C1 segment of cervical spinal cord (tissue), 14 donors: ENCODE measurements around the gene SEC62.
"Not testable (repeated sequence)": the region's sequence is repeated elsewhere in the genome, so short reads cannot be mapped to it uniquely, and the experiment has no call there.

Experiments
- DNase-seq, 14 donors: peaks; one replicate each; lab custom pipeline; 2025; lab: John Stamatoyannopoulos, UW

SEC62 gene

DNA sequence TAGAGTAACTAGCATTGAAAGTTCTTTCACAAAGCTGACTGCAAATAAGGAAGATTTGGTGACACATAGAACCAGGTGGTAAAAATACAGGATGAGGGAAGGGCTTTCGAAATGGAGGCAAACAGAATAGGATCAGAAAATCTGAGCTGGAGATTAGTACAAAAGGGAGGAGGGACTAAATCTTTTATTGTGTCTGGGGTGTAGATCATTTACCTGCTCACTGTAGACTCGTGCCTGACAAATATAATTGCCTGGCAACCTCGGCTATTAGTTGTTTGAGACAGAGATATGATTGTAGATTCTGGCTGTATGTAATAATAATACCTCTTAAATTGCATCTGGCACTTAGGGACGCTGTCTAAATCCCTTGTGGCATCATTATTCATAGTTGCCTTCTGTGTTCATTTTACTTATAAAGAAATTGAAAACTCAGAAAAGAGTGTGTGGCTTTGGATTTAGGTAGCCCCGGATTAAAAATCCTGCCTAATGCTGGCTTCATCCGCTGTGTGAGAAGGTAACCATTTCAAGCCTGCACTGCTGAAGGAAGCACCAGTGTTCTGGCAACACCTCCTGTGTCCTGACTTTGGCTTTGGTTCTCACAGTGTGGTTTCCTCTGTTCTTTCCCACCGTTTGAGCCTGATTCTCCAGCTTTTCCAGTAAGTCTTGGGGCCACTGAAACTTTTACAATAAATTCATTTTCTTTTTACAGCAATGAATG, 46.2 kb downstream of the SEC62 start:
- no peak for DNase-seq

DNA sequence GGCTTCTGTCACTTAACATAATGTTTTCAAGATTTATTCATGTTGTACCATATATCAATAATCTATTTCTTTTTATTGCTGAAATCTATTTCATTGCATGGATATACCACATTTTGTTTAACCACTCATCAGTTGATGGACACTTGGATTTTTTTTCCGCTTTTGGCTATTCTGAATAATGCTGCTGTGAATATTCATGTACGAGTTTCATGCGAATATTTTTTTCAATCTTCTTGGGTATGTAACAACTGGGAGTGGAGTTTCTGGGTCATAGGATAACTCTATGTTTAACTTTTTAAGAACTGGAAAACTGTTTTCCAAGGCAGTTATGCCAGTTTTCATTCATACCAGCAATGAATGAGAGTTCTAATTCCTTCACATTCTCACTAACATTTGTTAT, 49.5 kb downstream of the SEC62 start:
- DNase-seq, result no peak

DNA sequence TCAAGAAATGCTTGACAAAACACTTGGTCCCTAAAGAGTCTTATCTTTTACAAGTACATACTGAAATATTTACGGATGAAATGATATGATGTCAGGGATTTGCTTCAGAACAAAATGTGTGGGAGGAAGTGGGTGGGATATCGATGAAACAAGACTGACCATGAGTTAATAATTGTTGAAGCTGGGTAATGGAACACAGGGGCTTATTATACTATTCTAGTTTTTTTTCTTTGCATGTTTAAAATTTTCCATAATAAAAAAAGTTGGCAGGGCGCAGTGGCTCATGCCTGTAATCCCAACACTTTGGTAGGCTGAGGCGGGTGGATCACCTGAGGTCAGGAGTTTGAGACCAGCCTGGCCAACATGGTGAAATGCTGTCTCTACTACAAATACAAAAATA, 52.7 kb downstream of the SEC62 start:
- not testable (repeated sequence) for DNase-seq

DNA sequence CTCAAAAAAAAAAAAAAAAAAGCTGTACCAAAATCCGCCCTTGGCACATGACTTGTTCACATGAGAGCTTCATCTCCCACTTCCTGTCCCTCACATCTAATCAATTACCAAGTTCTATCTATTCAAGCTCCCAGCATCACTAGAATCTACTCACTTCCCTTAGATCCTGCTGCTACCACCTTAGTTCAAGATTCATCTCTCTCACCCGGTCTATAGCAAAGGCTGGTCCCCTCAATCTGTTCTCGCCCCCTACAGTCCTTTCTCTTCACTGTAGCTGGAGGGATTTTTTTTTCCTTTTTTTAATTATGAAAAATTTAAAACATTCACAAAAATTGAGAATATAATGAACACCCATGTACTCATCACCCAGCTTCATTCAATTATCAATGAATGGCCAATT, 54.5 kb downstream of the SEC62 start:
- DNase-seq, result no peak

DNA sequence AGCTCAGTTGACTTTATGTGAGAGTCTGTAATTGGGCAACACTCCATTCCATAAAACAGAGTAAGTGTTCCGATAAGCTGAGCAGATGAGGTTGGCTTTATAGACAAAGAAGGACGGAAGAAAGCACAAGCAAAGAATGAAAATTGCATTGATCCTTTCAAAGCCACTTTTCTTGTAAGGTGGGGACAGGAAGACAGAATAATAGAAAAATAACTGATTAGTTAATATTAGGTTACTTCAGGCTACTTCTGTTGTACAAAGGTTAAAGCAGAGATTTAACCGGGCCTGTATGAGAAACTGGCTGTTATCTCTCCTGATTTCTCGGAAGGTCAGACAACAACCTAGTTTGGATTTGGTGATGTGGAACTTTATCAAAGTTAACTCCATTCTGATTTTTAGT, 55.7 kb downstream of the SEC62 start:
- DNase-seq, result no peak

DNA sequence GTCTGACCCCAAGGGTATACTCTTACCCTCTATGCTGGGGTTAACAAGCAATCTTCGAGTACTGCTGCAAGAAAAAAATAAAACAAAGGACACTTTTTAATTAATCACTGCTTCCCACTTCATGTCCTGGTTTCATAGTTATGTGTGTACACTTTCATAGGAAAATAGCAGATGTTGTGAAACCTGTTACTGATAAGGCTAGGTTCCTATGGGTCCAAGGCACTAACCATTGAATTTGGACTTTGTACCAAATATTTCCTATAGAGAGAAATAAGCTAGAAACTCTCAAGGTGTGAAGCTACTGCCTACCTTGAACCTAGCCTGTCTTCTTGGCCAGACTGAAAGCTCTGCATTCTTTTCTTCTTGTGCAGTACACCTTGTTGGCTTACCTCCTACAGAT, 56.6 kb downstream of the SEC62 start:
- no peak for DNase-seq

DNA sequence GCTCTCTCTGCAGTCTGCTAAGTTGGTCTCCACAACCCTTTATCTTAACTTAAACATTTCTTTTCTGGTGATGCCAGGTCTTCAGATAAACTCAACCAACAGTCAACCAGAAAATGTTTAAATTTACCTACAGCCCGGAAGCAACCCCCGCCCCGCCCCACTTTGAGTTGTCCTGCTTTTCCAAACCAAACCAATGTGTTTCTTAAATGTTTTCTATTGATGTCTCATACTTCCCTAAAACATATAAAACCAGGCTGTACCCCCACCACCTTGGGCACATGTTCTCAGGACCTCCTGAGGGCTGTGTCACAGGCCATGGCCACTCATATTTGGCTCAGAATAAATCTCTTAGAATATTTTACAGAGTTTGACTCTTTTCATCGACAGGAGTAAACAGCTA, 58.0 kb downstream of the SEC62 start:
- DNase-seq, result no peak

DNA sequence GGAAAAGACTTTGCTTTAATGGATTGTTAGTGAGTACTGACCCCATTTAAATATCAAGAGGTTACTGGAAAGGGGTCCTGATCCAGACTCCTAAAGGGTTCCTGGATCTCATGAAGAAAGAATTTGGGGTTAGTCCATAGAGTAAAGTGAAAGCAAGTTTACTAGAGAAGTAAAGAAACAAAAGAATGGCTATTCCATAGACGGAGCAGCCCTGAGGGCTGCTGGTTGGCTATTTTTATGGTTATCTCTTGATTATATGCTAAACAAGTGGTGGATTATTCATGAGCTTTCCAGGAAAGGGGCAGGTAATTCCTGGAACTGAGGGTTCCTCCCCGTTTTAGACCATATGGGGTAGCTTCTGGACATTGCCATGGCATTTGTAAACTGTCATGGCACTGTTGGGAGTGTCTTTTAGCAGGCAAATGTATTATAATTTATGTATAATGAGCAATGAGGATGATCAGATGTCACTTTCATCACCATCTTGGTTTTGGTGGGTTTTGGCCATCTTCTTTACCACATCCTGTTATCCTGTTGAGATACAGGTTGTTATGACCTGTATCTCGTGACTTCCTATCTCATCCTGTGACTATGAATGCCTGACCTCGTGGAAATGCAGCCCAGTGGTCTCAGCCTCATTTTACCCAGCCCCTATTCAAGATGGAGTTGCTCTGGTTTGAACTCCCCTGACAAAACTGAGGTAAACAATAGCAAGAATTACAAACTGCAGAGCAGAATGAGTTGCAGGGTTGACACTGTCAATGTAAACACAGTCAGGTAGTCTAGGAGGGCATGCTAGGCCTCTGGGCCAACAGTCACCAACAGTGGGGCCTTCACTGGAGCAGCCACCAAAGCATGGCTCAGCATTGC, 60.9 kb downstream of the SEC62 start:
- no peak for DNase-seq

DNA sequence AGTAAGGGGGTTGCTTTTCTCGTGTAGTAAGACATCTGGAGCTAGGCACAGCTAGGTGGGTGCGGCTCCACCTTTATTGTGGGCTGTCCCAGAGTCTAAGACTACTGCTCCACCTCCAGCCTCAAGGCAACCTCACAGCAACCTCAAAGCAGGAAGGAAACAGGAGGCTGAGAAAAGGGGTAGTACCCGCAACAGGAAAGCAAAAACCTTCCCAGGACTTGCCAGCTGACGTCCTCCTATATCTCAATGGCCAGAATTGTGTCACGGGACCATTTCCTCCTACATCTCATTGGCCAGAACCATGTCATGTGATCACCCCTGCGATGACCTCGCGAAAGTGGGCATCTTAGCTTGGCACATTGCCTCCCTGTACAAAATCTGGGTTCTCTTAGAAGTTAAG, 66.9 kb downstream of the SEC62 start:
- DNase-seq, result no peak

DNA sequence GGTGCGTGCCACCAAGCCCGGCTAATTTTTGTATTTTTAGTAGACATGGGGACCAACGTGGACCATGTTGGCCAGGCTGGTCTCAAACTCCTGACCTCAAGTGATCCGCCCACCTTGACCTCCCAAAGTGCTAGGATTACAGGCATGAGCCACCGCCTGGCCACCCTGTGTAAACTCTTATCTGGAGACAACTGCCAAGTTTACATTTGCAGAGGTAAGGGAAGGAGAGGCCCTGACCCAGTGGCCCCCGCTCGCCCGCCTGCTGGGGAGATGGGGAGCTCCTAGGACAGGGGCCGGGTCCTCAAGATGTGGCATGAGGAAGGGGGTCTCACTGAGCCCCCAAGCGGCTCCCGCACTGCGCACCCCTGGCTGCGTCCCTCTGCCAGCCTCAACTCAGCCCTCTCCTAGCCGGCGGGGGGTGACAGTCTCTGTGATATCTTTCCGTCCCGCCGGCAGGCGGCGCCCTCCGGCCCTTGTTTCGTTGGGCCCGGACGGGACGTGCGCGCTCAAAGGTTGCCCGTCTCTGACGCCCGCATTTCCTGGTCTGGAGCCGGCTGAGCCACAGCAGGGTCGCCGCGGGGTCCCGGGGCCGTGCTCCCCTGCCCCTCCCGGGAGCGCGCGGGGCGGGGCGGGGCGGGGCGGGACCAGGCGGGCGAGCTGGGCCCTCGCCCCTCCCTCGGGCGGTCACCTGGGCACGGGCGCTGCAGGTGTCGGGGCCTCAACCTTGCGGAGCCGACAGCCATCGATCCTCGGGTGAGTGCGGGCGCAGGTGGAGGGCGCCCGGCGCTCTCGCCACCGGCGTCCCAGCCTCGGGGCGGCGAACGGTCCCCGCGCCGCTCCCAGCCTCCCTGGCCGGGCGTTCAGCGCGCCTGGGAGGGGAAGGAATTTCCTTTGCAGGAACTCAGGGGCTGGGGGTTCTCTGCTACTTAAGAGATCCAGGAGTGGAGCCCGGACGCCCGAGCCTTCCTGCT, 71.1 kb downstream of the SEC62 start, which contains the start of gene GPR160:
Gene GPR160, plus strand, starts transcription at position 533 of the 971 bp plus-strand sequence. CDS start 45,978 bp downstream, outside the sequence.
- peak in 11 of 14 donors; percentile 3 to 49 (median 17) for DNase-seq

DNA sequence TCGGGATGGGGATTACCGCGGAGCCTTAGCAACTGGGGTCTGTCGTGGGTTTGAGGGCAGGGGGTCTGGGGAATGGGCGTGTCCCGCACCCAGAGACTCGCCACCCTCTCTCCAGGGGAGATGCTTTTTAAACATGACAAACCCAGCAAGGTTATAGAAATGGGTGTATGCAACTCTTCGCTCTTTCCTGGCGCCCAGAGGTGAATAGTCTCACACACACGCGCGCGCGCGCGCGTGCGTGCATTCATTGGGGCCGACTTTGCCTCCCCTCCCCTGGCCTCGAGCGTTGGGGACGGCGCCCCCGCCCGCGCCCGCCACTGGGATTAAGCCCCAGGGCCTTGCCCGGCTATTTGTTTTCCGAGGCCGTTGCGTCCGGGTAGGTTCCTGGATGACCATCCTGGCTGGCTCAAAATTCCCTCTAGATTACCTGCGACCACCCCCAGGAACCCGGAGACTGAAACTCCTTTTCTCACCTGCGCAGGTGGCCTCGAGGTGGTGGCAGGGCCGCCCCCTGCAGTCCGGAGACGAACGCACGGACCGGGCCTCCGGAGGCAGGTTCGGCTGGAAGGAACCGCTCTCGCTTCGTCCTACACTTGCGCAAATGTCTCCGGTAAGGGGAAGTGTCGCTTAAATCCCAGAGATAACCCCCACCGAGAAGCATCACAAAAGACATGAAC, 72.0 kb downstream of the SEC62 start:
- peak in 1 of 14 donors; percentile 3 for DNase-seq

DNA sequence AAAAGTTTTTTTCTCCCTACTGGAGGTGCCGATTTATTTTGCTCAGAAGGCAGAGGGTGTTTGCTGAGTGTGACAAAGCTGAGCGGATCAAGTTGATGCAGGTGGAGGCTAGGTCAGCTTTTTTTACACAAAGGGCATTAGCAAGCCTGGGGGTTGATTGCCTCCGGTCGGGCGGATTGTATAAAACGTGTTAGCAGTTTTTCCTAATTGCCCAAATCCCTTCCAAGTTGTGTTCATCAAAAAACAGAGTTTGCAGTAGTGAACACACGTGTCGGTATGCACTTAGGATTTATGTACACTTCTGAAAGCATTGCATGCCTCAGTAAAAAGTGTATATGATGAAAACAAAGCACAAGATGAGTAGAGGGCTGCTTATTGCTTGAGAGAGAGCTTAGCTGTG, 73.8 kb downstream of the SEC62 start:
- no peak for DNase-seq

DNA sequence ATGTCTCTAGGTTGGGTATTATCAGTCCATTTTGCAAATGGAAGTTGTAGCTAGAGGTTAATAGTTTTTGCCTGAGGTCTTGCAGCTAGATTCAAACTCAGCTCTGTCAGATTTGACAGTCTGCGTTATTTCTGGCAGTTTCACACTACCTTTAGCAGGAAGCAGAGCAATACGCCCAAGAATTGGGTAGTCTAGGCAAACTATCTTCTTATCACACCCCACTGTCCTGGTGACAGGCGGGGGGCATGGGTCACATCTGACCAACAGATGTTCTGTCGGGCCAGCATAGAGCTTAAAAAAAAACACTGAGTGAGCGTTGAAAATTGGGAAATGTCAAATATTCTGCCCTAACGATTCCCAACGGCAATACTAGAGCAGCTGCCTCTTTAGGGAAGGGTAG, 76.9 kb downstream of the SEC62 start:
- no peak for DNase-seq

DNA sequence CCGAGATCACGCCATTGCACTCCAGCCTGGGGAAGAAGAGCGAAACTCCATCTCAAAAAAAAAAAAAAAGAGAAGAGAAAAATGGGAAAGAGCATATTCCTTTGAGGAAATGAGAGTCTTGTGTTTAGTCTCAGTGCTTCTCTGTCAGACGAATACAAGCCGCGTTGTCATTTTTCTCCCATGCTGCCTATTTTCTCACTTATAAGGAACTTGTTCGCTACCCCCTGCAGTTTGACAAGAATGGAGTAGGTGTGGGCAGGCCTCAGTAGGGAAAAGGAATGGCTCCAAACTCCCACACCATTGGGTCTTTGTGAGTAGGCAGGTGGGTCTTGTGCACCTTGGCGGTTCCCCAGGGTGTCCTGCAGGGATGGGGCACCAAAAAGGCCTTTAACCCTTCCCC, 77.7 kb downstream of the SEC62 start:
- DNase-seq, result no peak

DNA sequence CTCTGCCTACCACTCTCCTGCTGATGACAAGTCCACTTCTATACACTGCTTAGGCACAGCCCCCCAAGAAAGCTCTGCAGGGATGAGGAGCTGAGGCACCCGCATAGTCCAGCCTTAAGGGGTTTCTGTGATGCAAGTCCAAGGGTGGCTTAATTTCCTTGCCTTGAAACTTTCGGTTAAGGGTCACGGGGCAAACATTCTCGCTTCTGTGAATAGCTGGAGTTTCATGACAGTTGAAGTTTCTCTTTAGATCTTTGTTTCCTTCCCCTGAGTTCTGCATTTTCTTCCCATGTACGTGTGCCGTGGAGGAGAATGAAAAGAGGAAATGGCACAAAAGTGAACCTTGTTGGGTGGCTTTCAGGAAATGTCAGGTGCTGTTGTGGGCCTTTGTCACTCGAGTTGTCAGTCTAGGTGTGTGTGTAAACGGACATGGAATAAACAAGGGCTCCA, 78.2 kb downstream of the SEC62 start:
- peak in 4 of 14 donors; percentile 8 to 29 (median 18) for DNase-seq

DNA sequence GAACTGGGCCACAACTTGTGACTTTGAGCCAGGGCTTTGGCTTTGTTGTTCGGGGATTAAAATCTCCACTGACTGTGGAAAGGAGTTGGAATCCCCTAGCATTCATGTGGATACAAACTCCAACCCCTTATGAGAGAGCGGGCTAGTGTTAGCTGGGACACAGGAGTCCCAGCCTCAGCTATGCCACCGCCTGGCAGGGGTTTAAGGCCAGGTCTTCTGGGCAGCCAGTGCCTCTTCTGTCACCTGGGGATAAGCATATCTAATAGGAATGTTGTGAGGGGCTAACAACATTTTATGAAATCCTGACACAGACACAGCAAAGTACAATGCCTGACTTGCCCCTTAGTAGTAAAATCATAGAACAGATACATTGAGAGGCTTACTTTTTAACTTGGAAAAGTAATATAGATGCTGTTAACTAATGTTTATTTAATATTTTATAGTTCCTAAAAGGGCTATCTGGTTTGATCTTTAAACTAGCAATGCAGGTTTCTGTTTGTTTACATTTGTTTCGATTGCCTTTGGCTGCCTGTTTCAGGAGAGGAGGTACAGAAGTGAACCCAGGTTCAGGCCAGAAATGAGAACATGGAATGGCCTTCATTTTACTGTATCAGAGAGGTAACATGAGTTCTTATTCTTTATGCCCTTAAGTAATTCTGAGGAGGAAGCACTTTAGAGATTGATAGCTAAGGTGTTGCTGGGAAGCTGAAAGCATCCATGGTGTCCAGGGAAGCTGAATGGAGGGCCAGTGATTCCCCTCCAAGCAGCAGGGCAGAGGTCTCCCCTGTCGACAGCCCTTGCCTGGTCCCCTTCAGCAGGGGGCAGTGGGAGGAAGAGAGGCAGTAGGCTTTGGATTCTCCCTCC, 79.9 kb downstream of the SEC62 start:
- no peak for DNase-seq

DNA sequence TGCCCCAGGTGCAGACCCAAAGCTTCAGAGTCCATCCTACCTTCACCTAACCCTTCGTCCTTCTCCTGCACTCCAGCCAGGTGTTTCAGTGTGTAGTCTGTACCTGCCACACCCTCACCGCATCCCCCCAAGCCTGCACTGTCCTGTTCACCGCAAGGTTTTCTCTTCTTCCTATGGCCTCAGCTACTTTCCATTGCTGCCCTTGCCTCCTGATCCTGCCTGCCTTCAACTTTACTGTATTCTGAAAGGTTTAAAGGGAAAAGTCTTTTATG, 80.5 kb downstream of the SEC62 start:
- DNase-seq, result no peak
